HFF-Myc (cell line): ENCODE measurements around the gene PRKCE.
"Not testable (repeated sequence)": the region's sequence is repeated elsewhere in the genome, so short reads cannot be mapped to it uniquely, and the experiment has no call there.

ENCODE experiments used
- DNase-seq: peaks from one replicate; pipeline ENCODE4 v3.0.0-alpha.2; 2011; ENCODE audit warnings: low read depth; ENCODE audit errors: extremely low read depth
- H3K4me3 ChIP-seq: replicated peaks from 2 replicates; pipeline ENCODE4 v1.5.1; 2011; ENCODE audit warnings: low read depth, mild to moderate bottlenecking, control low read depth, low read length
- CTCF ChIP-seq: IDR thresholded peaks from 2 replicates; pipeline ENCODE4 v1.5.1; 2012; ENCODE audit warnings: mild to moderate bottlenecking, low read depth, low read length, control low read depth; ENCODE audit errors: missing control alignments

PRKCE gene

GRCh38 chr2:46211461-46211860, 560.0 kb downstream of the PRKCE start:
- H3K4me3 ChIP-seq = no peak overlapping the region
- DNase-seq = no peak
- TF ChIP-seq CTCF = no peak

GRCh38 chr2:46213906-46214305, 562.4 kb downstream of the PRKCE start:
- no peak for DNase-seq
- no peak for TF ChIP-seq CTCF
- H3K4me3 ChIP-seq = no peak overlapping the region

- TF ChIP-seq CTCF = no peak
- no peak overlapping the region for H3K4me3 ChIP-seq
- no peak for DNase-seq
Measured at GRCh38 chr2:46216213-46216612, 564.7 kb downstream of the PRKCE start.

- not testable (repeated sequence) for DNase-seq, H3K4me3 ChIP-seq
Measured at GRCh38 chr2:46223514-46223913, 572.0 kb downstream of the PRKCE start.

- no peak for DNase-seq
- no peak overlapping the region for H3K4me3 ChIP-seq
- no peak for TF ChIP-seq CTCF
Measured at GRCh38 chr2:46225150-46225625, 573.7 kb downstream of the PRKCE start.

- TF ChIP-seq CTCF = no peak
- no peak overlapping the region for H3K4me3 ChIP-seq
Measured at GRCh38 chr2:46225730-46226129, 574.3 kb downstream of the PRKCE start.

GRCh38 chr2:46226620-46227019, 575.1 kb downstream of the PRKCE start:
- no peak overlapping the region for H3K4me3 ChIP-seq
- no peak for DNase-seq
- TF ChIP-seq CTCF = no peak

More at GRCh38 chr2:46225730-46226129, 574.3 kb downstream of the PRKCE start:
- DNase-seq = no peak
